ENCODE data around the gene TTC7B. TPM values are rescaled to one million over a fixed set of nuclear protein-coding genes. Genes with fewer than 3 reads are reported as not detected.

TTC7B gene
- total and polyA plus RNA-seq, 2 of the 8 experiments (the other 6 are each of a cell fraction or from before 2014, with no cell fraction given), result 23.7 to 34.0 TPM

GRCh38 chr14:90571149-90571947, 244.9 kb downstream of the TTC7B start (continued):
- TF ChIP-seq CHD7 (IDR thresholded peaks at IDR 0.05; ENCODE audit: insufficient replicate concordance, low read length) (no peak), ASH2L (IDR thresholded peaks at IDR 0.05; ENCODE audit: low read length) (no peak), SIN3A (conservative IDR thresholded peaks at IDR 0.05 in 1 of 2, IDR thresholded peaks at IDR 0.05 in 1 of 2; ENCODE audit: low read depth in 1 of 2, low read length in 2 of 2) (no peak), CHD2 (IDR thresholded peaks at IDR 0.05; ENCODE audit: low read length) (no peak), RAD21 (IDR thresholded peaks at IDR 0.05 in 1 of 2, conservative IDR thresholded peaks at IDR 0.05 in 1 of 2; ENCODE audit: low read depth in 2 of 2, low read length in 2 of 2) (peak in 1 of 2 experiments; percentile 46; a peak in 2 of 4 replicates)
- TF ChIP-seq, protein P1, sequence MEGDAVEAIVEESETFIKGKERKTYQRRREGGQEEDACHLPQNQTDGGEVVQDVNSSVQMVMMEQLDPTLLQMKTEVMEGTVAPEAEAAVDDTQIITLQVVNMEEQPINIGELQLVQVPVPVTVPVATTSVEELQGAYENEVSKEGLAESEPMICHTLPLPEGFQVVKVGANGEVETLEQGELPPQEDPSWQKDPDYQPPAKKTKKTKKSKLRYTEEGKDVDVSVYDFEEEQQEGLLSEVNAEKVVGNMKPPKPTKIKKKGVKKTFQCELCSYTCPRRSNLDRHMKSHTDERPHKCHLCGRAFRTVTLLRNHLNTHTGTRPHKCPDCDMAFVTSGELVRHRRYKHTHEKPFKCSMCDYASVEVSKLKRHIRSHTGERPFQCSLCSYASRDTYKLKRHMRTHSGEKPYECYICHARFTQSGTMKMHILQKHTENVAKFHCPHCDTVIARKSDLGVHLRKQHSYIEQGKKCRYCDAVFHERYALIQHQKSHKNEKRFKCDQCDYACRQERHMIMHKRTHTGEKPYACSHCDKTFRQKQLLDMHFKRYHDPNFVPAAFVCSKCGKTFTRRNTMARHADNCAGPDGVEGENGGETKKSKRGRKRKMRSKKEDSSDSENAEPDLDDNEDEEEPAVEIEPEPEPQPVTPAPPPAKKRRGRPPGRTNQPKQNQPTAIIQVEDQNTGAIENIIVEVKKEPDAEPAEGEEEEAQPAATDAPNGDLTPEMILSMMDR (IDR thresholded peaks at IDR 0.05; ENCODE audit: control extremely low read depth in 1 of 3, insufficient read depth in 1 of 3, low read depth in 1 of 3, low read length in 3 of 3), result peak; percentile 21 to 51 (median 23); a peak in 3 of 4 replicates
